CD4-positive, alpha-beta memory T cell (primary cell): Measurements from ENCODE around the gene NKAIN2. TPM values are rescaled to one million over a fixed set of nuclear protein-coding genes. Genes with fewer than 3 reads are reported as not detected.

Experiments used
- CTCF ChIA-PET: fragments of 350-600 bp; sonication (Branson Sonifier 250); formaldehyde crosslinking; loops from one replicate; lab custom pipeline; 2021; ENCODE audit warnings: inconsistent platforms; ENCODE audit not compliant: partially characterized antibody; lab: Charles Lee
- POLR2A ChIA-PET: fragments of 350-600 bp; sonication (Branson Sonifier 250); formaldehyde crosslinking; loops from one replicate; lab custom pipeline; 2021; ENCODE audit not compliant: partially characterized antibody; lab: Charles Lee
- DNase-seq, 5 donors: peaks; one replicate each; pipeline versions ENCODE4 v3.0.0 to v3.0.0-alpha.2; 2020 to 2022; ENCODE audit warnings: mixed read lengths in 1 of 5
- H3K27ac ChIP-seq: one replicate; pipeline ENCODE4 v1.7.0; 2013; ENCODE audit warnings: low read depth, low read length
- H3K27me3 ChIP-seq: 2 replicates; pipeline ENCODE4 v1.7.0; 2013; ENCODE audit warnings: mild to moderate bottlenecking, low read length, moderate library complexity; ENCODE audit not compliant: insufficient read depth
- H3K36me3 ChIP-seq: 2 replicates; pipeline ENCODE4 v1.7.0; 2013; ENCODE audit warnings: mild to moderate bottlenecking, low read length, moderate library complexity; ENCODE audit not compliant: insufficient read depth
- H3K4me1 ChIP-seq: 2 replicates; pipeline ENCODE4 v1.7.0; 2013; ENCODE audit warnings: mild to moderate bottlenecking, low read length, moderate library complexity; ENCODE audit not compliant: insufficient read depth
- H3K4me3 ChIP-seq, 2 donors: one replicate each; pipeline ENCODE4 v1.7.0; 2013; ENCODE audit warnings: low read length in 2 of 2, mild to moderate bottlenecking in 1 of 2
- H3K9me3 ChIP-seq, 2 donors: one replicate each; pipeline ENCODE4 v1.7.0; 2013; ENCODE audit warnings: low read length in 2 of 2, control low read depth in 1 of 2; ENCODE audit not compliant: control insufficient read depth in 1 of 2
- H3K27ac Mint-ChIP-seq, 7 donors: one replicate each; pipeline ENCODE4 v1.8.0; 2020 to 2021; ENCODE audit warnings: mixed read lengths in 7 of 7, mild to moderate bottlenecking in 6 of 7, inconsistent platforms in 3 of 7, moderate library complexity in 3 of 7
- H3K27me3 Mint-ChIP-seq, 2 donors: one replicate each; pipeline ENCODE4 v1.8.0; 2020 to 2021; ENCODE audit warnings: mixed read lengths in 2 of 2
- H3K36me3 Mint-ChIP-seq, 2 donors: one replicate each; pipeline ENCODE4 v1.8.0; 2020 to 2021; ENCODE audit warnings: mixed read lengths in 2 of 2, inconsistent platforms in 1 of 2, mild to moderate bottlenecking in 1 of 2
- H3K4me1 Mint-ChIP-seq, 4 donors: one replicate each; pipeline ENCODE4 v1.8.0; 2020 to 2021; ENCODE audit warnings: mixed read lengths in 4 of 4, mild to moderate bottlenecking in 1 of 4
- H3K4me3 Mint-ChIP-seq, 8 donors: one replicate each; pipeline ENCODE4 v1.8.0; 2020 to 2021; ENCODE audit warnings: mixed read lengths in 8 of 8, mild to moderate bottlenecking in 7 of 8, moderate library complexity in 6 of 8, inconsistent platforms in 3 of 8
- H3K9me3 Mint-ChIP-seq, 8 donors: one replicate each; pipeline ENCODE4 v1.8.0; 2020 to 2021; ENCODE audit warnings: mixed read lengths in 8 of 8, mild to moderate bottlenecking in 5 of 8, inconsistent platforms in 3 of 8, moderate library complexity in 1 of 8
- intact Hi-C: fragments of 100-400 bp; cut with micrococcal nuclease; formaldehyde crosslinking; loops from one replicate; pipeline ENCODE4 v1.15.1; 2023
- polyA plus RNA-seq, 2 donors: library from polyadenylated mRNA; unstranded; fragments of 300-500 nt; fragmentation: Illumina TruSeq; gene quantifications; one replicate each; pipeline ENCODE4 v1.2.3, GENCODE V29; 2021
- total RNA-seq, 2 experiments: library from RNA; stranded (reverse); gene quantifications; one replicate each; pipeline ENCODE4 v1.2.3, GENCODE V29; 2021

NKAIN2 gene
- total and polyA plus RNA-seq, 4 experiments from 2014 or later, result not detected

GRCh38 chr6:124066269-124066668 lies 262.6 kb downstream of the NKAIN2 start:
- Mint-ChIP-seq H3K27ac (no peak overlapping the region), H3K36me3 (no peaks in the 10 kb centered on the region), H3K4me3 (no peak overlapping the region), H3K27me3 (no peaks in the 10 kb centered on the region), H3K4me1 (no peaks in the 10 kb centered on the region), H3K9me3 (no peaks in the 10 kb centered on the region)
- no peak overlapping the region for H3K4me3 ChIP-seq
- intact Hi-C loops, result no loop called here
- no peaks in the 10 kb centered on the region for H3K4me1 ChIP-seq
- no peaks in the 10 kb centered on the region for H3K9me3 ChIP-seq
- CTCF ChIA-PET, result no interaction called here
- POLR2A ChIA-PET, result no interaction called here
- H3K27me3 ChIP-seq, result no peaks in the 10 kb centered on the region
- DNase-seq, result no peak
- H3K36me3 ChIP-seq, result no peaks in the 10 kb centered on the region
- no peak overlapping the region for H3K27ac ChIP-seq

GRCh38 chr6:124066946-124067552 lies 263.4 kb downstream of the NKAIN2 start:
- DNase-seq, result no peak
- no peaks in the 10 kb centered on the region for H3K27me3 ChIP-seq
- H3K4me3 ChIP-seq, result no peak overlapping the region
- POLR2A ChIA-PET, result no interaction called here
- intact Hi-C loops, result no loop called here
- Mint-ChIP-seq H3K36me3 (no peaks in the 10 kb centered on the region), H3K4me1 (no peaks in the 10 kb centered on the region), H3K4me3 (no peak overlapping the region), H3K27me3 (no peaks in the 10 kb centered on the region), H3K27ac (no peak overlapping the region), H3K9me3 (no peaks in the 10 kb centered on the region)
- no peaks in the 10 kb centered on the region for H3K9me3 ChIP-seq
- no peaks in the 10 kb centered on the region for H3K36me3 ChIP-seq
- H3K27ac ChIP-seq, result no peak overlapping the region
- CTCF ChIA-PET, result no interaction called here
- H3K4me1 ChIP-seq, result no peaks in the 10 kb centered on the region

GRCh38 chr6:124069230-124069950 lies 265.7 kb downstream of the NKAIN2 start:
- CTCF ChIA-PET, result no interaction called here
- intact Hi-C loops, result no loop called here

DNA sequence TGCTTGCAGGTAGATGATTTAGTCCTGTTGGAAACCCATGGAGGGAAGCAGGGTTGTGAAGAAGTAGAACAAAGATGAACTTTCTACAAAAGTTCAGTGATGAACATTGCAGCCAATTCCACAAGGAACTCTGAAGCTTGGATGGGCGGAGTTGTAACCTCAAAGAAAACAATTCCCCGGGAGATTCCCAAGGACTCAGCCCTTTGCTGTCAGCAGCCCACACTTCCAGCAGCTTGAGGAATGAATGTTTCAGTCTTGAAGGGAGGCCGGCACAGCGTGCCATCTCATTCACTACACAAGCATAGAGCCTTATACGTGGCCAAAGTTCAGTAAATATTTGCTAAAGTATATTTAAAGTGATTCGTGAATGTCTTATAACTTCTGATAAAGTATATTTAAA lies 269.4 kb downstream of the NKAIN2 start:
- CTCF ChIA-PET, result no interaction called here
- Mint-ChIP-seq H3K9me3 (peaks cover 0 to 6% (median under 1%) of the 10 kb centered on the region in 8 donors), H3K4me3 (no peak overlapping the region), H3K4me1 (no peaks in the 10 kb centered on the region), H3K27ac (no peak overlapping the region), H3K27me3 (no peaks in the 10 kb centered on the region), H3K36me3 (no peaks in the 10 kb centered on the region)
- POLR2A ChIA-PET, result no interaction called here
- H3K4me3 ChIP-seq, result no peak overlapping the region
- H3K27ac ChIP-seq, result no peak overlapping the region
- H3K4me1 ChIP-seq, result no peaks in the 10 kb centered on the region
- H3K36me3 ChIP-seq, result no peaks in the 10 kb centered on the region
- no peaks in the 10 kb centered on the region for H3K27me3 ChIP-seq
- intact Hi-C loops, result no loop called here
- DNase-seq, result no peak
- no peaks in the 10 kb centered on the region for H3K9me3 ChIP-seq

More at GRCh38 chr6:124069230-124069950, 265.7 kb downstream of the NKAIN2 start:
- no peak overlapping the region for H3K27ac ChIP-seq
- H3K36me3 ChIP-seq, result no peaks in the 10 kb centered on the region
- no peaks in the 10 kb centered on the region for H3K4me1 ChIP-seq
- DNase-seq, result no peak
- Mint-ChIP-seq H3K9me3 (peaks cover 0 to 6% (median 0%) of the 10 kb centered on the region in 8 donors), H3K27ac (no peak overlapping the region), H3K4me1 (no peaks in the 10 kb centered on the region), H3K27me3 (no peaks in the 10 kb centered on the region), H3K4me3 (no peak overlapping the region), H3K36me3 (no peaks in the 10 kb centered on the region)
- no peaks in the 10 kb centered on the region for H3K9me3 ChIP-seq
- H3K4me3 ChIP-seq, result no peak overlapping the region
- POLR2A ChIA-PET, result no interaction called here
- H3K27me3 ChIP-seq, result no peaks in the 10 kb centered on the region

DNA sequence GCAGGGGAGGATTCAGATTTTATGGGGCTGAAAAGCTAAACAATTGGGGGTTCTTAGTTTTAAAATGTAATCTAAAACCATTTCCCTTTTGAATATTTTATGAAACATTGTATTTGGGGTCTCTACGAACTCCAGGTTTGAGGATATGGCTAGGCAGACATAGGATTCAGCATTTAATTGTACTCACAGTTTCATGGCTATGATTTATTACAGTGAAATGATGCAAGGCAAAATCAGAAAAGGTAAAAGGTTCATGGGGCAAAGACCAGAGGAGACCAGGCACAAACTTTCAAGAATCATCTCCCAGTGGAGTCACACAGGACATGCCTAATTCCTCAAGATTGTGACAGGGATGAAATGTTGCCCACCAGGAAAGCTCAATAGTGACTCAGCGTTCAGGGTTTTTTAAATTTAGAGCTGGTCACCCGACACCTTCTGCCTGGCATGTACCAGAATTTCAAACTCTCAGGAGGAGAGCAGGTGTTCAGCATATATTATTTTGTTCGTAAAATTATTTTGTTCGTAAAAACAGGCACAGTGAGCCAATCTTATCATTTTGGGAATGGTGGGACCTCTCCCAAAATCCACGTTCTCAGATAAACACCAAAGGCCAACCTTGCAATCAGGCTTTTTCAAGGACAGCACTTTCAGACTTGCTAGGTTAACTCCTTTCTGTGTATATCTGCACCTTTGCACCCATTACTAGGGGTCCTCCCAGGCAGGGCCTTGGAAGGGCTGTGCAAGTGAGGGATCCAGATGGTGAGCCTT lies 270.3 kb downstream of the NKAIN2 start:
- H3K4me1 Mint-ChIP-seq, result no peaks in the 10 kb centered on the region
- Histone ChIP-seq H3K4me1 (no peaks in the 10 kb centered on the region), H3K9me3 (no peaks in the 10 kb centered on the region), H3K36me3 (no peaks in the 10 kb centered on the region), H3K27ac (no peak overlapping the region), H3K27me3 (no peaks in the 10 kb centered on the region), H3K4me3 (no peak overlapping the region)
- H3K27me3 Mint-ChIP-seq, result no peaks in the 10 kb centered on the region
- no peak for DNase-seq
- H3K36me3 Mint-ChIP-seq, result no peaks in the 10 kb centered on the region
- intact Hi-C loops, result no loop called here
- H3K27ac Mint-ChIP-seq, result no peak overlapping the region
- H3K4me3 Mint-ChIP-seq, result no peak overlapping the region
- ChIA-PET POLR2A (no interaction called here), CTCF (no interaction called here)
- peaks cover 0 to 6% (median under 1%) of the 10 kb centered on the region in 8 donors for H3K9me3 Mint-ChIP-seq

GRCh38 chr6:124074606-124075005 lies 270.9 kb downstream of the NKAIN2 start:
- Mint-ChIP-seq H3K4me3 (no peak overlapping the region), H3K27me3 (no peaks in the 10 kb centered on the region), H3K4me1 (no peaks in the 10 kb centered on the region), H3K9me3 (peaks cover 0 to 6% (median under 1%) of the 10 kb centered on the region in 8 donors), H3K27ac (no peak overlapping the region), H3K36me3 (no peaks in the 10 kb centered on the region)
- no peak overlapping the region for H3K4me3 ChIP-seq
- no peaks in the 10 kb centered on the region for H3K9me3 ChIP-seq
- DNase-seq, result no peak
- intact Hi-C loops, result no loop called here
- H3K4me1 ChIP-seq, result no peaks in the 10 kb centered on the region
- POLR2A ChIA-PET, result no interaction called here
- CTCF ChIA-PET, result no interaction called here
- H3K27me3 ChIP-seq, result no peaks in the 10 kb centered on the region
- no peak overlapping the region for H3K27ac ChIP-seq
- H3K36me3 ChIP-seq, result no peaks in the 10 kb centered on the region

DNA sequence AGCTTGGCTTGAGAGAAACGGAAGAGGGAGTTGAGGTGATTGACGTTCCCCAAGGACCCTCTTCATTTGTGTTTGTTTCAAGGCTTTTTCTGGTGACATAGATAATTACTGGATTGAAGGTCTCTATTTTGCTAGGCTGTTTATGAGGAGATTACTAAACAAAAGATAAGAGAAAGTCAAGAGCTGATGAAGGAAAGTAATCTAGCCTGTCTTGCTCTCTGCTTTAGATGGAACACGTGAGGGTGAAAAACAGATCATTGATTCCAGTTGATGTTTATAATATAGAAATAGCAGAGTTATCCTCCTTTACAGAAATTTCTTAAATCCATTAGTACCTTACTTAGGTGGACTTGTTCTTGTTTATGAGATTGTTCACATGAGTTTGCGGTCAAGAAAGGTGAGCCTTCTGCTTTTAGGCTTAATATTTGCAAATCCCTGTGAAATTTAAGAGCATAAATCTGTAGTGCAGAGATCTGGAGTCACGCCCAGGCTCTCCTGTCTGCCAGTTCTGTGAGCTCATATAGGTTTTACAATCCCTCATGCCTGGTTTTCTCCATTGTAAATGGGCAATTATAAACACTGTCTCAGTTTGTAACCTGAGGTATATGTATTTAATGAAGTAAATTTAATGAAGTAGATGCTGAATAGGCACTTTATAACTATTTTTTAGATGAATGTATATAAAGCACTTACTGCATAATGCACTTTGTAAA lies 272.8 kb downstream of the NKAIN2 start:
- no peak overlapping the region for H3K4me3 Mint-ChIP-seq
- CTCF ChIA-PET, result no interaction called here

More for the DNA sequence above, 272.8 kb downstream of the NKAIN2 start:
- Histone ChIP-seq H3K4me3 (no peak overlapping the region), H3K27ac (no peak overlapping the region), H3K36me3 (no peaks in the 10 kb centered on the region), H3K27me3 (no peaks in the 10 kb centered on the region), H3K4me1 (no peaks in the 10 kb centered on the region), H3K9me3 (no peaks in the 10 kb centered on the region)
- no peaks in the 10 kb centered on the region for H3K27me3 Mint-ChIP-seq
- H3K27ac Mint-ChIP-seq, result no peak overlapping the region
- H3K4me1 Mint-ChIP-seq, result no peaks in the 10 kb centered on the region
- no peaks in the 10 kb centered on the region for H3K36me3 Mint-ChIP-seq
- POLR2A ChIA-PET, result no interaction called here
- no peak for DNase-seq
- H3K9me3 Mint-ChIP-seq, result peaks cover 0 to 6% (median 2%) of the 10 kb centered on the region in 8 donors
- intact Hi-C loops, result no loop called here
